T-helper 22 cell (primary cell): ENCODE results near the gene KCNMB1.
"Not testable (repeated sequence)": the region's sequence is repeated elsewhere in the genome, so short reads cannot be mapped to it uniquely, and the experiment has no call there.

Experiments used
- DNase-seq: peaks from one replicate; pipeline ENCODE4 v3.0.0-alpha.2; 2020; ENCODE audit warnings: low read depth

Gene KCNMB1

GRCh38 chr5:170376526-170376925 is 12.6 kb downstream of the KCNMB1 start:
- DNase-seq, result not testable (repeated sequence)

DNA sequence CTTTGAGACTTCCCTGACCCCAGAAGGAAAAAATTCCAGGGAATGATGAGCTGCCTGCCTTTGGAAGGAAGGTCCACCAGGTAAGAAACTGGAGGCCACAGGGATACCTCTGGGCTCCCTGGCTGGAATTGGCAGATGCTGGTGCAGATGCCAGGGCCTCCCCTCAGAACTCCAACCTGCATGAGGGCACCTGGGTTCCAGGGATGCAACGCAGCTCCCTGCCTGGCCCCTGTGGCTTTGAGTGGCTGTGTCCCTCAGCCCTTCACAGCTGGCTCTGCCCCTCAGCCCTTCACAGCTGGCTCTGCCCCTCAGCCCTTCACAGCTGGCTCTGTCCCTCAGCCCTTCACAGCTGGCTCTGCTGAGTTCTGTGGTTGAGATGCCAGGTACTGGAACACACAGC is 13.9 kb downstream of the KCNMB1 start:
- DNase-seq, result no peak

DNA sequence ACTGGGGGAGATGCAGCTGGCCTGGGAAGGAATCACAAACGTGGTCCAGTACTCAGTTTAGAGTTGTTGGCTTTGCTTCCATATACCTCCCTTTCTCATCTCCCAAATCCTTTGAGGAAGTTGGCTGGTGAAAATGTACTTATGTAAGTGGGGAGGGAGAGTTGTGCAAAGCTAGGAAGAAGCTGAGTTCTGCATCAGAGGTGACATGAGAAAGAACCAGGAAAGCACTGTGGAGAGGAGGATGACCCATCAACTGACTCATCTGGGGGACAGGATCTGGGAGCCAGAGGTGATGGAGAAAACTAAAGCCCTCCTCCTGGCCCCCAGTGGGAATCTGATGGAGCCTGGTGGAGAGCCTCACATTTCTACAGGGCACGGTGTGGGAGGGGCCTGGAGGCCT is 16.2 kb downstream of the KCNMB1 start:
- DNase-seq, result no peak

- DNase-seq, result no peak
Measured at GRCh38 chr5:170368586-170368985, 20.6 kb downstream of the KCNMB1 start.

- no peak for DNase-seq
Measured at GRCh38 chr5:170366276-170366675, 22.9 kb downstream of the KCNMB1 start.

DNA sequence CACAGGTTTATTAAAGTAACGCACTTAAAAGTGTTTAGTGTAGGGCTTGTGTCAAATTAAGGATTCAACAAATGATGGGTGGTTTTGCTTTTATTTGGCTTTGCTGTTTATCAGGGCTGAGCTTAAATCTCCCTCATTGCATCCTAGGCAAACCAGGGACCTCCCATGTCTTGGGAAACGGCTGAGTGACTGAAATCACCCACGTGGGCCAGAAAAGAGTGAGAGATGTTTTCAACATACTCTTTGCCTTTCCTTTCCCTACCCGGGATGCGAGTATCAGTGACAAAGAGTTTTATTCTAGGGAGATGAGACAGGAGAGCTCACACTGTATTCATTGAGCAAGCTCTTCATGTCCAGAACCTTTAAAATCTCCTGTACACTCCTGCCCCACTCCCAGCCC is 23.3 kb downstream of the KCNMB1 start:
- no peak for DNase-seq

- no peak for DNase-seq
Measured at GRCh38 chr5:170365011-170365410, 24.2 kb downstream of the KCNMB1 start.

- DNase-seq, result no peak
Measured at GRCh38 chr5:170363671-170364070, 25.5 kb downstream of the KCNMB1 start.

DNA sequence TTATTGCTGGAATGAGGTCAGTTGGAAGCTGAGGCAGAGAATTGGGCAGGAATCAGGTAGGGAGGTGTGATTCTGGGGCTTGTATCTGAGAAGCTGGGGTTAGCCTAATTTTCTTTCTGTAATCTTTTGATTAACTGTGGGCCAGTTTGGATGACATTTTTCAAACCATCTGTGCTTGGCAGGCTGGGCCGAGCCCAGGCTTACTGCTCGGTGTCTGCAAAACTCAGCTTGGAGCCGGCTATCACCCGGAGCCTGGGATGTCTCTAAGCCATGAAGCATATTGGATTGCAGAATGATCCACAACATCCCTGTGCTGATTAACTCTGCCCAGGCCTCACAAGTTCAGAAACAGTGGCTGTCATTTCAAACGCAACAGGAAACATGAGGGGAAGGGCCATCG is 26.5 kb downstream of the KCNMB1 start:
- no peak for DNase-seq

- no peak for DNase-seq
Measured at GRCh38 chr5:170362102-170362501, 27.1 kb downstream of the KCNMB1 start.

DNA sequence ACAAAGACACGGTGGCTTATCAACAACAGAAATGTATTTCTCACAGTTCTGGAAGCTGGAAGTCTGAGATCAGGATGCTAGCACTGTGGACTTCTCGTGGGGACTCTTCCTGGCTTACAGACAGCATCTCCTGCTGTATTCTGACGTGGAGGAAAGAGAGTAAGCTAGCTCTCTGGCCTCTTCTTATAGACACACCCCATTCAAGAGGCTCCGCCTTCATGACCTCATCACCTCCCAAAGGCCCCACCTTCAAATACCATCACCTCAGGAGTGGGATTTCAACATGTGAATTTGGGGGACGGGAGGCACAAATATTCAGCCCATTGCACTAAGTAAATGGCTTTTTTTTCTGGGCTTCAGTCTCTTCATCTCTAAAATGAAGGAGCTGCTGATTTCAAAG is 27.6 kb downstream of the KCNMB1 start:
- DNase-seq, result no peak

GRCh38 chr5:170361116-170361515 is 28.1 kb downstream of the KCNMB1 start:
- DNase-seq, result no peak

DNA sequence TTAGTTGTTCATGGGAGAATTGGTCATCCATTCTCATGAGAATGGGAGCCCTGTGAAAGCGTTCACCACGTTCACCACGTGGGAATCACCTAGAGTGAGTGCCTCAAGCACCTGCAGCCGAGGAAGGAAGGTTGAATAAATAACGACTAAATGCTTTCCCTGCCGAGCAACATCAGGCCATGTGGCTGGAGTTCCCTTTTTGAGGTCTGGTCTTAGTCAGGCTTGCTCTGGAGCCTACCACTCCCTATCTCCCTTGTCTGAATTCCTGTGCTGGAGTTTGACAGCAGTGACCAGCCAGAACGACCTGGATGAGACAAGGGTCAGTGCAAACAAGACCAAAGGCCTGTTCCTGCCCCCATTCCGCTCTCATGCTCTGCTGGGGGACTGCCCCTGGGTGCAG is 28.5 kb downstream of the KCNMB1 start:
- DNase-seq, result no peak

- no peak for DNase-seq
Measured at GRCh38 chr5:170357955-170358444, 31.2 kb downstream of the KCNMB1 start.

DNA sequence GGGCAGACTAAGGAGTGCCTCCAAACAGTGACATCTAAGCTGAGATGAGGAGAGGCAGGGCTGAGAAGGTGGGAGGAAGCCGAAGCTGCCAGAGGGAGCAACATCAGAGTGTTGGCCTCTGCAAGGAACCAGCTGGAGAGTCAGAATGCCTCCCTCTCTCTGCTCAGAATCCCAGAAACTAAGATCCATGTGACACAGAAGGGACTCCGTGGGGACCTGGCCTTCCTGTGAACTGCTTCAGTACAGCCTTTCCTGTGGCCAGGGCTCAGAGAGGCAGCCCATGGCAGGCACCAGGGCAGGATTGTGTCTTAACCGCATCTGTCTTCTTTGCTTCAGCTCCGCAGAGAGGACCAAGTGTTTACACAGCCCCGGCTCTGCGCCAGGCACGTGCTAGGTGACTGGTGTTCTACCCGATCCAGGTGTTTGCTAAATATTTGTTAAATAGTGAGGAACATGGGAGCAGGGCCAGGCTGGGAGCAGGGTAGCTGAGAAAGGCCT is 33.5 kb downstream of the KCNMB1 start:
- DNase-seq, result no peak

DNA sequence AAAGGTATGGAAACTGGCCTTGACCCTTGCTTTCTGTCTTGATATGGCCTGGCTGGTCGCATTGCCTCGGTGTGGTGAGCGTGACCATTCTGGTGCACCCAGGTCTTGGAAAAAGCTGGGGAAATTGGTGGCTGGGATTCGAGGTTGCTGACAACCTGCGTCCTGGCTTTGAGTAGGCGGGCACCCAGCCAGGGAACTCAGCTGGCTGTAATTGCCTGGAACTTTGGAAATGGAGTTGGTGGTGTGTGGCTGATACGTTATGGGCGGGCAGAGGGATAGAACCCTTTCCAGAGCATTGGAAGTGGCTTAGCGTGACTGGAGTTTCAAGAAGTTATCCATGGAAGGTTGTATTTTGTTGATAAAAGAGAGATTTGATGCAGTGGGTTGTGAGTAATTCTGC is 35.2 kb downstream of the KCNMB1 start:
- no peak for DNase-seq

DNA sequence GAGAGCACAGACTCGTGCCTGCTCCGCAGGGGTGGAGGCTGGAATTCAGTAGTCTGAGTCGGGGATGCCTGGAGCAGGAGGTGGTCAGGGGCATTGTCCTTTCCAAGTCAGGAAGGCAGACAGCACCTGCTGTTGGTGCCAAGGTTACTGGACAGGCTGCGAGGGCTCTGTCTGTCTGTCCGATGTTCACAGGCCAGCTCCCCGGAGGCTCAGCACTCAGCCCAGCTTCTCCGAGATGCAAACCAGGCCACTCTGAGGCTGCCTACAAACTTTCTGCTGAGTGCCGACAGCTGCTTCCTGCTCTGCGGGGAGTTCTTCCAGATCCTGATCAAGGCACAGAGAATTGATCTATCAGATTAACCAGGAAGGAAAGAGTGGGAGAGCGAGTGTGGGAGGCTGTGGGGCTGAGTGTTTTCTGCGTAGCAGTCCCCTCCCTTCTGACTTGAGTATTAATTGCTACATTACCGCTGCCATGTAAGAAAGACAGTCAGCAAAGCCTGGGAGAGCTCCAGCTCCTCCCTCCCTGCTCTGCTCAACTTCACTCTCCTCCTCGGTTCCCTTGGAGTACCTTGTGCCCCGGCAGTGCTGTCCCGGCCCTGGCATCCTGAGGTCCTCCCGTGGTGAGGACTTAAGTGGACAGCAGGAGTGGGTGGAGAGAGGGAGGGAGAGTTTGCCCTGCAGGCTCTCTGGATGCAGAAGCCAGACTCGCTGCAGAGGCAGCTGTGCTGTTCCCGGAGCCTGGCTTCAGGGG is 36.0 kb downstream of the KCNMB1 start:
- DNase-seq, result no peak

GRCh38 chr5:170348137-170348633 is 41.0 kb downstream of the KCNMB1 start:
- no peak for DNase-seq

GRCh38 chr5:170347022-170347567 is 42.1 kb downstream of the KCNMB1 start:
- DNase-seq, result no peak

DNA sequence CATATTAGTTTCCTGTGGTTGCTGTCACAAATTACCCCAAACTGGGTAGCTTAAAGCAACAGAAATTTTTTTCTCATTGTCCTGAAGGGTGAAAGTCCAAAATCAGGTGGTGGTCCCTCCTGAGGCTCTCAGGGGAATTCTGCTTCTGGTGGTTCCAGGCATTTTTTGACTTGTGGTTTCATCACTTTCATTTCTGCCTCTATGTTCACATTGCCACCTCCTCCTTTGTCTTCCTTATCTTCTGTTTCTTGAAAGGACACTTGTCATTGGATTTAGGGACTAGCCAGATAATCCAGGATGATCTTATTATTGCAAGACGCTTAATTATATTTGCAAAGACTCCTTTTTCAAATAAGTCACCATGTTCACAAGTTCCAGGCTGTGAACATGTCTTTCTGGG is 43.2 kb downstream of the KCNMB1 start:
- no peak for DNase-seq

GRCh38 chr5:170343177-170343576 is 46.0 kb downstream of the KCNMB1 start:
- DNase-seq, result no peak

- DNase-seq, result no peak
Measured at GRCh38 chr5:170342153-170342725, 46.9 kb downstream of the KCNMB1 start.

DNA sequence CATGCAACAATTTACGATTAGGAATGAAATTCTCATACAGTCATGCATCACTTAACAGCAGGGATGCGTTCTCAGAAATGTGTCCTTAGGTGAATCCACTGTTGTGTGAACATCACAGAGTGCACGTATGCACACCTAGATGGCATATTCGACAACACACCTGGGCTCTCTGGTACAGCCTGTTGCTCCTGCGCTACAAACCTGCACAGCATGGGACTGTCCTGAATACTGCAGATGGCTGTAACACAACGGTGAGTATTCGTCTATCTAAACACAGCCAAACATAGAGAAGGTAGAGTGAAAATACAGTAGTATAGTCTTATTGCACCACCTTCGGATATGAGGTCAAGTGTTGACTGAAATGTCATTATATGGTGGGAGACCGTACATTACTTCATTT is 47.6 kb downstream of the KCNMB1 start:
- DNase-seq, result no peak
